ENCODE data around the gene WDTC1.
A peak's percentile ranks its signal among the peaks of the same experiment; 100 is the strongest.

The WDTC1 gene

DNA sequence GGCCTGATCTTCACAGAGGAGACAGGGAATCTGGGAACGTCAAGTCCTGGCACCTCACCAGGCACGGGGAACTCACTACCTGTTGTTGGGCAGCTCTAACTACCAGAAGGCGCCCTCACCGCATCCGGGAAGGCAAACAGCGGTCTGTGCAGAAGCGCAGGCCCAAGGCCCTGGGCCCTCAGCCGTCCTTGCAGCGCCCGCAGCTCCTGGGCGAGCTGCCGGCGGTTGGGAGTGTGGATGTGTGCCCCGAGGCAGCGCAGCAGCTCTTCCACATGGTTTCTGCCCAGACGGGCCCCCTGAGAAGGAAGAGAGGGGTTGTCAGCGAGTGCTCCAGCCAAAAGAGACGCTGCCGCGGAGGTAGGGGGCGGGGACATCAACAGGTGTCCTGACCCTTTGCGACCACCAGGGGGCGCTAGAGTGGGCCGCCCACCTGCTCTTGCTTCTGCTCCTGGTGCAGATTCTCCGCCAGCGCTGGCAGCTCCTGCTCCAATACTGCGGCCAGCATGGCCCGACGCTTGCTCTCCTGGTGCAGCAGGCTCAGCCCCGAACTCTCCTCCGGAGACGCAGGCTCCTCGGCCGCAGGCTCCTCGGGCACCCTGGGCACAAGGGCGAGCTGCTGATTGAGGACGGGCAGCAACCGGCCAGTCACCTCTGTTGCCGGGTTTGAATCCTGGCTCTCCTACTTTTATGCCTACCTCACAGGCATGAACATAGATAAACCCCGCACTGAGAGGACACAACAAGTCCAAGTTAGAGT lies 123.0 kb downstream of the WDTC1 start:
- DNase-seq, result peak; percentile 35
